T follicular helper cell (primary cell): ENCODE measurements around the gene IQGAP3.
"Not testable (repeated sequence)": the region's sequence is repeated elsewhere in the genome, so short reads cannot be mapped to it uniquely, and the experiment has no call there.

Source experiments
- DNase-seq: peaks from one replicate; pipeline ENCODE4 v3.0.0-alpha.2; 2020; ENCODE audit warnings: low read depth

The IQGAP3 gene

DNA sequence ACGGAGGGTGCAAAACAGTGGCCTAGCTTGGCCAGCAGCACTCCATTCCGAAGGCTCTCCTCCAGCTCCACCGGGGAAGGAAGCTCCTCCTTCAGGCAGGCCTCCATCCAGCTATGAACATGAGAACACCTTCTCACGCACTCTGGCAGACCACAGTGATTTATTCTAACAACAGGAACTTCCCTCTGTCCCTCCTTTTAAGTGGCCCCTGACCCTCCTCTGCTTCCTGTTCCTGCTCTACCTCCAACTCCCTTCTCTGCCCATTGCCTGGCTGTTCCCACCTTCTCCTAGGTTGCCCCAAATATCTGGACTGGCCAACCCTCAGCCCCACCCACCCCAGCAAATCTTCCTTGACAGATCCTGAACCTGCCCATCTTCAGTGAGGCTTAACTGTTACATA is 5.9 kb downstream of the IQGAP3 start:
- DNase-seq: no peak

DNA sequence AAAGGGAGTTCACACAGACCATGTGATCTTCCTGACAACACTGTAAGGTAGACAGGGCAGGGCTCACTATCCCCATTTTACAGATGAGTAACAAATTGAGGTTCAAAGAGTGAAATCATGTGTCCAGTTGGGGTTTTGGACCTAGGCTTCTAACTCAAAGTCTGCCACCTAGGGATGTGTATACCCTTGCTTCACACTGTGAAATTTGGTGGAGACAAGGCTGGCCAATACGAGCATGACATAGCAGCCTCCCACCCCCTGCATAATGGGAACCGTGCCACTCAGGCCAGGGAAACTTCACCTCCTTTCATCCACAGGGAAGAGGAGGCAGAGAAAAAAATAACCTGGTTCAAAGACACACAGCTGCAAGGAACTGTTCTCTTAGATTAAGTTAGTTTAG is 6.8 kb downstream of the IQGAP3 start:
- no peak for DNase-seq

DNA sequence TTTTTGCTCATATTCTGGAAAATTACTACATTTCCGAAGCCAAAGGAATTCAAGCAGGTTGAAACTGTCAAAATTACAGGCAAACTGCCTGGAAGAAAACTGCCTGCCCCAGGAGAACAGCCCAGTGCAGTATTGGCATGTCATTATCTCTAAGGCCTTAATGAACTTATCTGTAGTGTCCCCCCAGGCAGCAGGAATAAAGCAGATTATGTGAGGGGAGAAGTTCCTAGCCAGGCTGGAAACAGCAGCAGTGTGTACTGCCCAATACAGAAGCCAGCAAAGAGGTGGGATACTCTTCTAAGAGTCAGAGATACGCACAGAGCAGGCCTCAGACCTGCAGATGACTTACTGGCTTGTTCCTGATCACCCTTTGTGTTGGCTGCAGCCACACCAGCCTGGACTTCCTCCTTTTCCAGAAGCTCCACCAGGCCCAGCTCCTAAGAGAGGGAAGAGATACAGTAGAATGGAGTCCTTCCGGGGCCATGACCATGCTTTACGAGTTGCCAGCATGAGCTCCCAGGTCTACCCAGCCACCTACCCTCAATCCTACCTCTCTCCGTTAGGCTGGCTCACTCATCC is 11.7 kb downstream of the IQGAP3 start:
- DNase-seq: no peak

DNA sequence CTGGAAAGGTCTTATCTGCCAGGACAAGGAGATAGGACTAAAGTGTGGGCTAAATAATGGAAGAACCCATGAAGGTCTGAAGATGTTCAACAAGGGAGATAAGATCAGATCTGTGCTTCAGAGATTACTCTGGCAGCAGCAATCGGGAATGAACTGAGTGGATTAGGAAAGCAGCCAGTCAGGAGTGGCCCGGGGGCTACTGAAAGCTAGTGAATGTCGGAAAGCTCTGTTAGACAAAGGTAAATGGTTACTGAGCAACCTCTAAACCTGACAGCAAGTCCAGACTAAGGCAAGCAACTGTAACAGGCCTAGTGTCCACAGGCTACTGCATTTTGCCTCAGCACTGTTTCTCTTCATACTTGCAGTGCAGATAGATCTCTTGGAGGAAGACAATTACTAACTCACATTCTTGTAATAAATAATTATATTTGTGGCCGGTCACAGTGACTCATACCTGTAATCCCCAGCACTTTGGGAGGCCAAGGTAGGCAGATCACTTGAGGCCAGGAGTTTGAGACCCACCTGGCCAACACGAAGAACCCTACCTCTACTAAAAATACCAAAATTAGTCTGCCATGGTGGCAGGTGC is 12.5 kb downstream of the IQGAP3 start:
- DNase-seq: no peak

DNA sequence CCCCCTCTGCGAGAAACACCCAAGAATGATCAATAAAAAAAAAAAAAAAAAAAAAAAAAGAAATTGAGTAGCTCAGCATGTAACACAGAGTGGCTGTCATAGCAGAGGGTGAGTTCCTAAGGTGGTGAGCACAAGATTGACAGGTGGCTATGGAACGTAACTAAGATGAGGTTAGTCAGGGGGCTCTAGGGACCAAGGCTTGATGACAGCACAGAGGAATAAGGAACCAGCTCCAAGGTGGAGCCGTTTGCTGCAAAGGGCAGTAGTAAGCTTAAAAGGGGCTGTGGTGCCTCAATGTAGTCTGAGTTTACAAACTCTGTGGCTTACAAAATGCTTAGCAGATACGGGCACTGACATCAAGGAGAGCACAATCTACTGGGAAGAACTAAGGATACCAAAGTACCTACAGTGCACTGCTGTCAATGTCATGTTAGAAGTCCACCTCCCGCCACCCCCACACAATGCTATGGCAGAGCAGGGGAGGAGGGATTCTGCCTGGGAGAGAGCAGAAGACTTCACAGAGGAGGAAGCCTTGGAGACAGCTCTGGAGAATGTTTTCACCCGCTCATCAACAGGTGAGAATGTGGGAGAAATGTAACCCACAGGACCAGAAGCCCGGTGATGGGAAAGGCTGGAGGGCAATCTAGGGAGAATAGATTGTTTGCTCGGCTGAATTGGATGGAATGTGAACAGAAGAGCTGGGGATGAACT is 13.1 kb downstream of the IQGAP3 start:
- DNase-seq: no peak

DNA sequence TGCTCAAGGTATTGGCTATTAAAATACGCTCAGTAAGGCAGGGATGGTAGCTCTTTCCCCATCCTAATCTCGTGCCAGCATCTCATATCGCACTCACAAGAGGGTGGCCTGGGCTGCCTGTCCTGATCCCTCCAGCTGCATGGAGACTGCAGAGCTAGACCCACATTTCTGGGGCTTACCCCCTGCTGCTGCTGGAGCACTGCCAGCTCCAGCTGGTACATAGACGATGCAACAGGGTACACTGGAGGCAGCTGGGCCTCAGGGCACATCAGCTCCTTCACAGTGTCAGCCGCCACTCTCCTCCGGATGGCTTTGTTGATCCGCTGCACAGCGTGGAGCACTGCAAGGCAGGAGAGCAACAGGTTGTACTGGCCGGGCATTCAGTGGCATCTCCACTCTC is 16.0 kb downstream of the IQGAP3 start:
- DNase-seq: no peak

DNA sequence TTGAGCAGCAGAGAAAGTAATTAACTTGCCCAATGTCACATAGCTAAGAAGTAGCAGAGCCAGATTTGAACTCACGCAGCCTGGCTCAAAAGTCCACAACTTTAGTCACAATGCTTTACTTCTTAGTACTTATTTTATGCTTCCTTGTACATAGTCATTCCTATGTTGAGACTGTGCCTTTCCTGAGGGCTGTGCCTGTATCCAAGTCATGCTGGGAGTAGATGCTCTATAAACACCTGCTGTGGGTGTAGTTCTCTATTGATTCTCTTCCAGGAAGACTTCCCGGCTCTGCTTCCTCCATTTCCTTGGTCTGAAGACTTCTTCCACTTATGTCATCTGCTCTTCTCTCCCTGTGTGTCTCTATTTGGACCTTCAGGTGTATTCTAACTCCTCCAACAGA is 16.6 kb downstream of the IQGAP3 start:
- no peak for DNase-seq

DNA sequence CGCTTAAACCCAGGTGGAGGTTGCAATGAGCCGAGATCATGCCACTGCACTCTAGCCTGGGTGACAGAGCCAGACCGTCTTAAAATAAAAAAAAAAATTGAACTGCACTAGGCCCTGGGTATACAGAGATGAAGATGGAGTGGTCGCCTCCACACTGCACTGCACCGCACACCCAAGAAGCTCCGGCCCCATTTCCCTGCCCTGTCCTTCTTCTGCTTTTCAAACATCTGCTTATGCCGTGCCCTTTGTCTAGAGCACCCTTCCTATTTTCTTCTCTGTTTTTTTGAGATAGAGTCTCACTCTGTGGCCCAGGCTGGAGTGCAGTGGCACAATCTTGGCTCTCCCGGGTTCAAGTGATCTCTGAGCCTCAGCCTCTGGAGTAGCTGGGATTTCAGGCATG is 17.4 kb downstream of the IQGAP3 start:
- DNase-seq: no peak

DNA sequence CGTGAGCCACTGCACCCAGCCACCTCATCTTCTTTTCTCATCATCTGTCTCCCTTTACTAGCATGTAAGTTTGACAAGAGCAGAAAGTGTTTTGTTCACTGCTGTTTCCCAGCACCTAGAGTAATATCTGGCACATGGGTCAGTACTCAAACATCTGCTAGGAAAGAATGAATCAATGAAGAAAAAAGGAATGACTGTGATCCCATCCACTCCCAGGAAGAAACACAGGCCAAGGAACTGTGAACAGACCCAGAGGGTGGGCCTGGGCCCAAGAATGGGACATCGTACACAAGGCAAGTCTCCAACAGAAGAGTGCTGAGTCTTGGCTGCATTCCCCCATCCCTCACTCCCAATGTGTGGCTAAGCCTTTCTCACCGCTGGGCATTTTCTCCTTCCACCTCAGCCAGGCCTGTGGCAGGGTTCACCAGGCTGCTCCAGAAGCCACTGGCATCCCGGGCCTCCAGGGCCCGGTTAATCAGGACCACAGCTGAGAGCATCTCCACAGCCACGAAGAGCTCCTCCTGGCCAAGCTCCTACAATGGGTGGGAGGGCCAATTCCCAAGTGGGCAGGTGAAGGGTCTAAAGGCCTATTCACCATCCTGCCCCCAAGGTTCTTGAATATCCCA is 18.4 kb downstream of the IQGAP3 start:
- no peak for DNase-seq

DNA sequence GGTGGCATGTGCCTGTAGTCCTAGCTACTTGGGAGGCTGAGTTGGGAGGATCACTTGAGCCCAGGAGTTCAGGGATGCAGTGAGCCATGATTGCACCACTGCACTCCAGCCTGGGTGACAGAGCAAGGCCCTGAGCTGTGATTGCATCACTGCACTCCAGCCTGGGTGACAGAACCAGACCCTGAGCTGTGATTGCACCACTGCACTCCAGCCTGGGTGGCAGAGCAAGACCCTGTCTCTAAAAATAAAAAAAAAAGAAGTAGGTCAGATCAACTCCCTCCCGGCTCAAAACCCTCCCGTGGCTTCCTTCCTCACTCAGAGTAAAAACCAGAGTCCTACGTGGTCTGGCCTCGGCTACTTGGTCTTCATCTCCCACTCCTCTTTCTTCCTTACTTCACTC is 19.4 kb downstream of the IQGAP3 start:
- DNase-seq: not testable (repeated sequence)

DNA sequence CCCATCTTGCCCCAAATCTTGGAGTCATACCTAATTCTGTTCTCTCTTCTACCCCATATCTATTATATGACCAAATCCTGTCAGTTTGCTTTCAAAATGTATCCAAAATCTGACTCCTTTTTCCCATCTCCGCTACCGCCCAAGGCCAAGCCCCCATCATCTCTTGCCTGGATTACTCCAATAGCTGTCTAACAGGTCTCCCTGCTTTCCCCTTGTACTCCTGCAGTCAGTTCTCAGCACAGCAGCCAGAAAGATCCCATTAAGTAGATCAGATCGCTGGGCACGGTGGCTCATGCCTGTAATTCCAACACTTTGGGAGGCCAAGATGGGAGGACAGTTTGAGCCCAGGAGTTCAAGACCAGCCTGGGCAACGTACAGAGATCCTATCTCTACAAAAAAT is 19.8 kb downstream of the IQGAP3 start:
- no peak for DNase-seq

DNA sequence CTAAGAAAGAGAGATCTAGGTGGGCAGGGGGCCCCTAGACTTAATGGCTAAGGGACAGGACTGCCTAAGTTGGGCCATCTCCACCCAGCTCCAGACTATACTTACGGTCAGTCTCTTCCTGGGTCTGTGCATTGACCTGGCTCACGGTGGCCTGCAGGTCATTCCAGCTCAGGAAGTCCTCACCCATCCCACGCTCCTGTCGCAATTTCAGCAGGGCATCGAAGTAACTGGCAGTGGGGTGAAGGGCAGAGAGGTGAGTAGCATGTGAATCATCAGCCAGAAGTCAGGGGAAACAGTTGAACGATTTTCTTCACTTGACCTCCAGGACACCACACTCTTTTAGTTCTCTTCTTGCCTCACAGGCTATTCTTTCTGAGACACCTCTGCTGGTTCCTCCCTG is 20.5 kb downstream of the IQGAP3 start:
- DNase-seq: no peak

DNA sequence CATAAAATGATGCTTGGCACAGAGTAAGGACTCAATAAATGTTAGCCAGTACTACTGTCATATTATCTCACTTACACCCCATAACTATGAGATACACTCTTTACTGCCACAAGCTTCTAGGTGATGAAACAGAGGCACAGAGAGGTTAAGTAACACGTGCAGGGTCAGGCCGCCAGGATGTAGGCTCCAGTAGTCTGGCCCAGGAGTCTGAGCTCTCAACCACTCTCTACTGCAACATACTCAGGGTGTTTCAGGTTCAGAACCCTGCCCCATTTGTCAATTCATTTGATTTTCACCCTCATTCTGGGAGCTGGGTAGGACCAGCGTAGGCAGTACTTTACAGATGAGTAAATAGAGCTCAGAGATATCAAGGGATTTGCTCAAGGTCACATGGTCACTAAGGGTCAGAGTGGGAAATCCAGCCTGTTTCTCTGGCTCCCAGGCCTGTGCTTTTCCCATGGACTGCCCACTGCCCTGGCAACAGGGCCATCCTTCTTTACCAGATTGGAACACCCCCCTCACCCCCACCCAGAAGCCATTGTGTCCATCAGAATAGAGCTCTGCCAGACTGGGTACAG is 21.2 kb downstream of the IQGAP3 start:
- DNase-seq: no peak

DNA sequence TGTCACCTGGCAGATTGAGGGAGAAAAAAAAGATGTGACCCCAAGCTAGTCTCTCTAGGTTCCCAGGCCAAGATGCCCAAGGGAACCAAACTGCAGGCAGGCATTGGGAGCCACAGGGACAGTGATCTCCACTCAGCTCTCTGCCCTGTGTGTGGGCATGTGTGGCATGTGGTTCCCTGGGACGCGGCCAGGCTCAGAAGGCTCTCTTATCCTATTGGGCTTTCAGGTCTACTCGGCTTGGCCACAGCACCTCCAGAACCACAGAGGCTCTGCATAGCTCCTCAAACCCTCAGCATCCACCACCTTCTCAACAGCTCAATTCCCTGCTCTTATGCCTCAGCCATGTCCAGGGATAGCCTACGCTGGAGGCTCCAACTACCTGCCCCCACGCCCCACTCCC is 22.0 kb downstream of the IQGAP3 start:
- no peak for DNase-seq

DNA sequence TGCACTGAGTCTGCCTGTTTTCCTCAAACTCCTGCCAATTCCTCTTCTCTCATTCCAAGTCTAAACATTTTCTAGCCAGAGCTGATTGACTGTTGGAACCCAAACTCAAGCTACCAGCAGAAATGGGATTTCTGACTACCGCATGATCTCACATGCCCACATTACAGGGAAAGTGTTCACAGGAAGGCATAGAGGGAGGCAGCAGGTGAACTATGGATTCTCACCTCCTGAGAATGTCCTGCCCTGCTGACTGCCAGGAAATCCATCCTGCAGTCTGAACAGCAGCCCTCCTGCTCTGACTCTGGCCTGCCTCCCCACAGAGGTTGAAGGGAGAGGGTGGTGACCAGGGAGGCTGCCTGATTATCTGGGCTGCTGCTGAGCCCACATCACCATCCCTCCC is 22.5 kb downstream of the IQGAP3 start:
- no peak for DNase-seq

DNA sequence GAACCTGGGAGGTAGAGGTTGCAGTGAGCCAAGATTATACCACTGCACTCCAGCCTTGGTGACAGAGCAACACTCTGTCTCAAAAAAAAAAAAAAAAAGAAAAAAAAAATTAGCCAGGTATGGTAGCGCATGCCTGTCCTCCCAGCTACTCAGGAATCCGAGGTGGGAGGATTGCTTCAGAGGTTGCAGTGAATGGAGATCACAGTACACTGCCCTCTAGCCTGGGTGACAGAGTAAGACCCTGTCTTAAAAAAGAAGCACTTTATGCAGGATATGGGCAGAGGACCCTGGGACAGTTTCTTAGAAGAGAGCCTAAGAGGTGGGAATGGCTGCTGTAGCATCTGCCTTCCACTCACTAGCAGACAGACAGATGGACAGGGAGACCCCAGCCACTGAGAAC is 23.0 kb downstream of the IQGAP3 start:
- DNase-seq: no peak

DNA sequence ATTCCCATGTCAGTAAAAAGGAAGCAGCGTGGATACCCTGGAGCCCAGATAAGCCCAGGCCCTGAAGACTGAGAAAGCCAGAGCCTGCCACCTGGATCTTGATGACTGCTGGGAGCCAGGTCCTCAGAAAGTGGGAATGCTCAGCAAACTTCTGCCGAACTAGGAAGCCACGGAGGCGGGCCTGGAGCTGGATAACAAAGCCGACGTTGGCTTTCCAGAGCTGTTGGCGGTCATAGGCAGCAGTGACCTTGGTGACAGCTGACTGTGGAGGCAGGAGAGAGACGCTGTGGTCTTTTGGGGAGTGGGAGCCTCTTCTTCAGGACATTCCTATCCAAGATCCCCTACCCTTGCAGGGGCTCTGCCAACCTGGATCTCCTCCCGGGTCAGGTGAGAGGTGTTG is 24.4 kb downstream of the IQGAP3 start:
- DNase-seq: no peak

DNA sequence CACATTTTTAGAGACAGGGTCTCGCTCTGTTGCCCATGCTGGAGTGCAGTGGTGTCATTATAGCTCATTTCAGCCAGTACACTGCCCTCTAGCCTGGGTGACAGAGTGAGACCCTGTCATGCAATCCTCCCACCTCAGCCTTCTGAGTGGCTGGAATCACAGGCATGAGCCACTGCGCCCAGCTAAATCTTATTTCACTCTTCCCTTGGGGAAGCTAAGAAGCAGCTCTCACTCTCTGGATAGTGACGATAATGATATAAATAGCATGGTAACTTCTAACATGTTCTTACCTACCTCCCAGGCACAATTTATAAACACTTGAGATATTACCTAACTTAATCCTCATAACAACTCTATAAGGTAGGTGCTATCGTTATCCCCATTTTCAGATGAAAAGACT is 24.9 kb downstream of the IQGAP3 start:
- no peak for DNase-seq

DNA sequence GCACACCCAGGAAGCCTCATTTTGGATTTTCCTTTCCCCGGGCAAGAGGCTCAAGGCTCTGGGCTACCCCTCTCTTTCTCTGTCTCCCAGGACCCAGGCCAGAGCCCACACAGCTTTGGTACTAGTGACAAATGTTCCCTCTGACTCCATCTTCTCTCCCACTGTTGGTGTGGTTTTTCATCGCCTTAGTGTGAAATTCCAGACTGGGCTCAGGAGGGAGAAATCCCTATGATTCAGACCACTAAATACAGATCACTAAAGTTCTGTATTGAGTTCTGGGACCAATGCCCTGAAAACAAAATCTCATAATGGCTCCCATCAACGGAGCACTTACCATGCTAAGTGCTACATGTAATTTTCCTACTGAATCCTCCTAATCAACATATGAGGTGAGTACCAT is 26.1 kb downstream of the IQGAP3 start:
- no peak for DNase-seq

DNA sequence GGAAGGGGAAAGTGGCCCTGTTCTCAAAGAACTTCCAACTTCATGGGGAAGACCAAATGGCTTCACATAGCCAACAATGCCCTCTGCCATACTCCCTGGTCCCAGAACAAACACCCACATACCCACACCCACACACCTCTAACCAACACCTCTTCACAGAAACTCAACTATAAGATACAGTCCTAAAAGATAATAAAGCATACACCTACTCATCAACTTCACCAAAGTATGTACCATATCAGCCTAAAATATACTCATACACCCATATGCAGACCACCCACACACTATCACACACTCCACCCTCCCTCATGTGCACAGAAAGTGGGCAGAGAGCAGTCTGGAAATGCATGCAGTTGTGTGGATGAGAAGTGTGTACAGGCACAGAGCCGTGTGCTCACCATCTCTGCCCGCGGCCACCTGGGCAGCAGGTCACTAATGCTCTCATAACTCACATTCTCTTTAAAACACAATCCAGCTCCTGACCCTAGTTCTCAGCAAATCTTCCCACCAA is 27.7 kb downstream of the IQGAP3 start:
- DNase-seq: no peak

DNA sequence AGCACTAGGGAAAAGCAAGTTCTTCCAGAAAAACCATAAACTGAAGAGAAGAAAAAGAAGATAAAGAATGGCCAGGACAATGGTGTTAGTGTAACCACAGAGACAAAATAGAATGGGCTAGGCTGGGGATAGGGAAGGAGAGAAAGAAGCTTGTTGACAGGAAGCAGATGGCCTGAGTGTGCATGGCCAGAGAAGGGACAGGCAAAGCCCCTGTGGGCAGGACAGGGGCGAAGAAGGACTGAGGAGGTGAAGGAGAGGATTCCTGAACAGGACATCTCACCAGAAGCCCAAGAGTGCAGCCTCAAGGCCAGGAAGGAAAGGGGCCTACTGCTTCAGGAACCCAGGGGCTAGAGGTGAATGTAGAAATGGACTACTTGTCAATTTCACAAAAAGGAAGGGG is 29.3 kb downstream of the IQGAP3 start:
- DNase-seq: no peak

DNA sequence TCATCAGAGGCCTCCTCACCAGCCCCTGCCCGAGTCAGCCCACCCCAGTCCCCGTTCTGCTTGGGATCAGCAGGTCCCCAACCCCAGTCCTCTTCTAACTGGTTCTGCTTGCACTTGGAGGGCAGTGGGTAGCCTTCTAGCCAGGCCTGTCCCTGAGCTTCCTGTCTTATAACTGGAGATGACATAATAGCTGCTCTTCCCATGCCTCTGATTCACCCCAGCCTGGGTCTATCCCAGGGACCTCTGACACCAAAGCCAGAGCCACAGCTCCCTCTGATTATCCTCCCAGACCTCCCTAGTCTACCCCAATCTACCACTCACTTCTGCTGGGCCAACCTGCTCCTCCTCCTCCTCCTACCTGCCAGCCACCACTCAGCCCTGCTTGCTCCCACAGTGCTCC is 31.4 kb downstream of the IQGAP3 start:
- DNase-seq: no peak

DNA sequence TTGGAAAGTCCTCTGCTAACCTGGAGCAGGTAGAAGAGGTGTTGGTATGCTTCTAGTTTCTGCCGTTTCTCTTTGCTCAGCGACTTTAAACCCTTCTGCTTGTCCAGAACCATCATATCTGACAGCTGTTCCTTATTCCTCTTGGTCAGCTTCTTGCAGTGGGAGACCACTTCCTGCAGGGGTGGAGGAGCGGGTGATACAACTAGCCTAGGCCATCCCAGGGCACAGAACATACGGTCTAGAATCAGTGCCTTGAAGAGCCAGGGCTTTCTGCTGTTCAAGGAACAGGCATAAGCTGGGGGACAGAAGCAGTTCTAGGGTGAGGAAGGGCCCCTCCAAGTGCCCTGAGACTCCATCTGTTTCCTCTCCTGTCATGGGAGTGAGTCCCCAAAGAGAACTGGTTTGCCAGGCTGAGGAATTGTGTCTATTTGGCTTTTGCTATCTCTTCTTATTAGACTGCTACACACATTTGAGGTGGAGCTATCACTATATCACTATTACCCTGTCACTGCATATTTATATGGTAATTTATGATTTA is 32.5 kb downstream of the IQGAP3 start:
- no peak for DNase-seq
